ENCODE data around the gene COPS7B.
A peak's percentile ranks its signal among the peaks of the same experiment; 100 is the strongest.

Gene COPS7B

DNA sequence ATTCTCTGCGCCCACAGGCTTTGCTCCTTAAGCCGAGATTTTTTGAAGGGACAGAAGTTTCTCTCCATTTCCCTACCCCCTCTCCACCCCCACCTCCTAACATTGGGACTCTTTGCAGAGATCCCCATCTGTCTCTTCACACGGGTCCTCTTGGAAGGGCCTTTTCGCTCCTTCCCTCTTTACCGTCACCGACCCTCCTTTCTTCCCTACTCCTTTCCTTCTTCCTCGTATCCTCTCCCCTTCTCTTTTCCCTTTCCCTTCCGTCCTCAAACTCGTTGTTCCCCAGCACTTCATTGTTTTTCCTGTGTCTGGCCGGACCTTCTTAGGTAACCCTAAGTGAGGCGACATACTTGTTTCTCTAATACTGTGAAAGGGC lies 660 bp downstream of the COPS7B start:
- DNase-seq, result no peak

GRCh38 chr2:231791107-231791506 lies 4.9 kb downstream of the COPS7B start:
- DNase-seq, result no peak

GRCh38 chr2:231794383-231794782 lies 8.1 kb downstream of the COPS7B start:
- no peak for DNase-seq

GRCh38 chr2:231795525-231796327 lies 9.5 kb downstream of the COPS7B start:
- no peak for DNase-seq

DNA sequence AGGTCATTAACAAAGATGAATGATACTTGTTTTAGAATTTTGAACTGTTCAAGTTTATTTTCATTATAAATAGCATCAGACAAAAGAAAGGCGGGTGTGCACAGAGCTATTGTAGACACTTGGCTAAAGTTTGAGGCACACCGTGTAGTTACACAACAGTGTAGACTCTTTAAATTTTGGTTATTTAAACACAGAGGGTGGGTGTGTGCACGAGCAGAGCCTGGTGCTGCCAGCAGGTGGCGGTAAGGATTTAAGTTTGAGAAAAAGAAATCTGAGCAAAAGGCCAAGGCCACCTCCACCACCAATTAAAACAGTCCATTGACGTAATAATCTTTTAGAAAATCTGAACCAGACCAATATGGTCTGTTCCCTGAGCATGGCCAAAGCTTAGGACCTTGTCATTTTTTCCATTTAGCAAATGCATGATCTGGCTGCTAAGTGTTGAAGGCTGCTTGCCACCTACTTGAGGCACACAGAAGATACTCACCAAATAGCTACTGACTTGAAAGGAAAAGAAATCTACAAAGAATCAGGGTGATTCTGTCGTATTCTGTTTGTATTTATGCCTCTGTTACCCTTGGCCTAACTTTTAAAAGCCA lies 14.3 kb downstream of the COPS7B start:
- peak; percentile 32 for DNase-seq

- no peak for DNase-seq
These were observed 17.4 kb downstream of the COPS7B start for GRCh38 chr2:231803501-231804138.

DNA sequence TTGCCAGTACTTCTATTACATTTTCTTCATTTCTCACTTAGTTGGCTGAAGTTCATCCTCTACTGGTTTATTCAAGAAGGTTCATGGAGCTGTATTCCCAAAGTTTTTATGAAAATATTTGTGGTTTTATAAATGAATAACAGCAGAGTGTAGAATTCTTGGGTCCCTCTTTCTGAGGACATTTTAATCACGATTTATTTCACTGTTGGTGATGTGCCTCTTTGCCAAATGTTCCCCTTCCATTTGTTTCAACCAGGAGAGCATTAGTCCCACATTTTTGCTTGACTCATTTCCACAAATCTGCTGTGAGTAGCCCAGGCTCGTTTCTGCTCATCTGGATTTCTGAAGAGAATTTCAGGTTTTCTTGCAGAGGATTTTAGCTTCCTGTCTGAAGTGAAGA lies 20.8 kb downstream of the COPS7B start:
- DNase-seq, result no peak

- no peak for DNase-seq
These were observed 24.7 kb downstream of the COPS7B start for GRCh38 chr2:231810905-231811304.

DNA sequence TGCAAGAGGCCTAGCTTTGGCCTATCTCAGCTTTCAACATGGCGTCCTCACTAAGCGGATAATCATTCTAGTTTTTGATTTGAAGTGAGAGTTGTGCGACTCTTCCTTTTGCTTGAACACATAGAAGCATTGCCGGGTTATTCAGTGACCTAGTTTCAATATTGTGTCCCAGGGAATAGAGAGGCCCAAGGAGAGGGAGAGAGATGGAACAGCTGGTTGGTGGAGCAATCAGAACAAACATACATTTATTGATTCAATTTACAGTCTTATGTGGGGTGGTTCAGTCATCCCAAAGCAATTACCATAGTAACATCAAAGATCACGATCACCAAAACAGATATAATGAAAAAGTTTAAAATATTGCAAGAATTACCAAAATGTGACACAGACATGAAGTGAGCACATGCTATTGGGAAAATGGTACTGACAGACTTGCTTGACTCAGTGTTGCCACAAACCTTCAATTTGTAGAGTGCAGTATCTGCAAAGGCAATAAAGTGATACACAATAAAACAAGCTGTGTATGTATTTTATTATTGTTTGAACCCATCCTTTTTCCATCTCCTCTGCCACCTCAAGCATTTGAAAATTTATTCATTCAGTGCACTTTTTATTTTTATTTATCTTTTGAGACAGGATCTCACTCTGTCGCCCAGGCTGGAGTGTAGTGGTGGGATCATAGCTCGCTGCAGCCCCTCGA lies 30.2 kb downstream of the COPS7B start:
- DNase-seq, result no peak

GRCh38 chr2:231819447-231820042 lies 33.3 kb downstream of the COPS7B start:
- DNase-seq, result no peak

- DNase-seq, result no peak
These were observed 34.6 kb downstream of the COPS7B start for GRCh38 chr2:231820786-231821303.

GRCh38 chr2:231821908-231822307 lies 35.7 kb downstream of the COPS7B start:
- DNase-seq, result no peak

GRCh38 chr2:231853105-231853504 lies 66.9 kb downstream of the COPS7B start:
- DNase-seq, result no peak

- DNase-seq, result no peak
These were observed 68.4 kb downstream of the COPS7B start for GRCh38 chr2:231854616-231855125.

DNA sequence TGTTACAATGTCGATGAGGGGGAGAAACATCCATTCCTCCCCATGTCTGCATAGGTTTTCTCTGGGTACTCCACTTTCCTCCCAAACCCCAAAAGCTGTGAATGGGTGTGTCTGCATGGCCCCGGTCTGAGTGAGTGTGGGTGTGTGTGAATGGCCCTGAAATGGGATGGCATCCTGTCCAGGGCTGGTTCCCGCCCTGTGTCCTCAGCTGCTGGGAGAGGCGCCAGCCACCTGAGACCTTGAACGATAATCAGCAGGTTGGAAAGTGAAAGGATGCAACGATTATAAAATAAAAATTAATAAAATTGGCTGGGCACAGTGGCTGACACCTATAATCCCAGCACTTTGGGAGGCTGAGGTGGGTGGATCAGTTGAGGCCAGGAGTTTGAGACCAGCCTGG lies 70.7 kb downstream of the COPS7B start:
- no peak for DNase-seq

All from stimulated activated CD4-positive, alpha-beta T cell treated with anti-CD3 and anti-CD28 coated beads, Interleukin-4, amount 100 ng/mL, for 24 hours (primary cell).